ENCODE results near the gene CRIM1. TPM values are rescaled to one million over a fixed set of nuclear protein-coding genes. Genes with fewer than 3 reads are reported as not detected.

Gene CRIM1
- total and polyA plus RNA-seq, 12 donors, result 7.6 to 66.3 (median 24.3) TPM

DNA sequence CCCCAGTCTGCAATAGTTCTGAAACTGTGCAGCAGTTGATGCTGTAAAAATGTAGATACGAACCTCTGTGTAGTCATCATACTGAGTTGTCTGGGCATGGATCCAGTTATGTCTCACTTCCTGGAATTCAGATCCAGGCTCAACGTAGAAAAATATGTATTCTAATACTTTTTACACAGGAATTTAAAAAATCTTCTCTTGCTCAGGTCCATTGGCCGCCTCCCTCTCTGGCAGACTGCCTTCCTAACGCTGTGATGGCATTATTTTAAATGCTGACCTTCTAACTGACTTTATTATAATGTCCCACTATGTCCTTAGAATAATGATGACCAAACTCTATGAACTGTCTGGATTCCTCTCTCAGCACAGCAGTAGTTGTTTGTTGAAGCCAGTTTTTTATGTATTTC is 122.8 kb downstream of the CRIM1 start:
- TF ChIP-seq POLR2A (IDR thresholded peaks at IDR 0.05) (no peak), CTCF (IDR thresholded peaks at IDR 0.05) (no peak)
- peaks cover 0 to 6% (median 0%) of the 10 kb centered on the region in 3 donors for H3K9me3 ChIP-seq (replicated peaks in 1 of 3)
- H3K4me3 ChIP-seq, result no peak overlapping the region
- intact Hi-C loops (cut with DNase I), result no loop called here
- peak in 6 of 7 donors; percentile 51 to 88 (median 63) for DNase-seq
- peak overlapping the region in 4 of 5 donors; percentile 18 to 72 (median 38) for H3K27ac ChIP-seq
- no peaks in the 10 kb centered on the region for H3K27me3 ChIP-seq
- peaks cover 0 to 9% of the 10 kb centered on the region in 2 donors for H3K36me3 ChIP-seq (replicated peaks in 1 of 2)
- peaks cover 3 to 12% of the 10 kb centered on the region in 2 donors for H3K4me1 ChIP-seq (replicated peaks in 1 of 2)
- 9 to 38% (median 22%) methylated on average over 4 of the region's 4 CpGs for WGBS, 4 donors

- DNase-seq, result no peak
- H3K27me3 ChIP-seq, result no peaks in the 10 kb centered on the region
- H3K4me3 ChIP-seq, result no peak overlapping the region
- 59 to 88% (median 76%) methylated on average over 3 to 4 of the region's 4 CpGs for WGBS, 4 donors
- no peak for TF ChIP-seq CTCF (IDR thresholded peaks at IDR 0.05)
- no peak for TF ChIP-seq POLR2A (IDR thresholded peaks at IDR 0.05)
- peaks cover 0 to 6% (median 0%) of the 10 kb centered on the region in 3 donors for H3K9me3 ChIP-seq (replicated peaks in 1 of 3)
- peaks cover 3 to 12% of the 10 kb centered on the region in 2 donors for H3K4me1 ChIP-seq (replicated peaks in 1 of 2)
- peaks cover 0 to 9% of the 10 kb centered on the region in 2 donors for H3K36me3 ChIP-seq (replicated peaks in 1 of 2)
- H3K27ac ChIP-seq, result peak overlapping the region in 4 of 5 donors; percentile 18 to 72 (median 38)
- intact Hi-C loops (cut with DNase I), result no loop called here
Measured at GRCh38 chr2:36478999-36479398, 123.4 kb downstream of the CRIM1 start.

DNA sequence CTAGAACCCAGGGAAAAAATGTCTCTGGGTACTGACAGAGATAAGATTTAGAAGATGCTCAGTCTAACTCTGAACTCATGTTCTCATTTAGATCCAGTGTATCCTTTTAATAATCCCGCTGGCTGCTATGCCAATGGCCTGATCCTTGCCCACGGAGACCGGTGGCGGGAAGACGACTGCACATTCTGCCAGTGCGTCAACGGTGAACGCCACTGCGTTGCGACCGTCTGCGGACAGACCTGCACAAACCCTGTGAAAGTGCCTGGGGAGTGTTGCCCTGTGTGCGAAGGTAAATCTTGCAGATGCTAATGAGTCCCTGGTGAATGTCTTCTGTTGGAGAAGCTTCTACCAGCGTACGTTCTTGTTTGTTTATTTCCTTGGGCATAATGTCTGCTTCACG is 123.8 kb downstream of the CRIM1 start:
- no peak for DNase-seq
- Histone ChIP-seq H3K4me1 (replicated peaks in 1 of 2) (peaks cover 3 to 13% of the 10 kb centered on the region in 2 donors), H3K9me3 (replicated peaks in 1 of 3) (peaks cover 0 to 6% (median 0%) of the 10 kb centered on the region in 3 donors), H3K27ac (no peak overlapping the region), H3K27me3 (no peaks in the 10 kb centered on the region), H3K4me3 (no peak overlapping the region), H3K36me3 (replicated peaks in 1 of 2) (peaks cover 0 to 9% of the 10 kb centered on the region in 2 donors)
- TF ChIP-seq CTCF (IDR thresholded peaks at IDR 0.05), result no peak
- no peak for TF ChIP-seq POLR2A (IDR thresholded peaks at IDR 0.05)
- intact Hi-C loops (cut with DNase I), result no loop called here
- 97 to 99% (median 97%) methylated on average over 16 of the region's 16 CpGs for WGBS, 4 donors

DNA sequence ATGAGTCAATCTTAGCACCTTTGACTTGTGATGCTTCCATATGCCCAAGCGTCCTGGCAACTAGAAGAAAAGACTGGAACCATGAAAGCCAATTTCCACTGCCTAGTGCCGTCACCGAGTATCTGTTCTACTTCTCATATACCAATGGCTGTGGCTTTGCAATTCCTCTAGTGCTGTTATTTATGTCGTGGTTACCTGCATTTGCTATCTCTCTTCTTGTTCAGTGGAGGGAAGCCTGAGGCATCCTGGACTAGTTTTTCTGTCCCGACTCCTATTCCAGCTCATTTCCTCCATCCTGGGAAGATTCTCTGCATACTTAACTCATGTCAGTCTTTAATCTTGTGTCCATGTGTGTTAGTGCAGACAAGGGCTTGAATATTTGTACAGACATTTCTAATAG is 124.5 kb downstream of the CRIM1 start:
- H3K36me3 ChIP-seq (replicated peaks in 1 of 2), result peaks cover 0 to 9% of the 10 kb centered on the region in 2 donors
- no peak overlapping the region for H3K4me3 ChIP-seq
- DNase-seq, result no peak
- no peak overlapping the region for H3K27ac ChIP-seq
- WGBS, 4 donors, result 88 to 91% (median 90%) methylated on average over 5 of the region's 5 CpGs
- intact Hi-C loops (cut with DNase I), result no loop called here
- H3K4me1 ChIP-seq (replicated peaks in 1 of 2), result peaks cover 3 to 19% of the 10 kb centered on the region in 2 donors
- peaks cover 0 to 5% (median 0%) of the 10 kb centered on the region in 3 donors for H3K9me3 ChIP-seq (replicated peaks in 1 of 3)
- no peaks in the 10 kb centered on the region for H3K27me3 ChIP-seq
- no peak for TF ChIP-seq CTCF (IDR thresholded peaks at IDR 0.05)
- no peak for TF ChIP-seq POLR2A (IDR thresholded peaks at IDR 0.05)
